RWPE2 (cell line): ENCODE measurements around the gene PAPPA2.
A peak's percentile ranks its signal among the peaks of the same experiment; 100 is the strongest.

Source experiments
- ATAC-seq: fragments of 200-7000 bp; cut with Tn5 transposase; 3 replicates; pipeline ENCODE4 v1.9.1; 2021; ENCODE audit warnings: low read depth
- DNase-seq: peaks from one replicate; pipeline ENCODE4 v3.0.0-alpha.2; 2020; ENCODE audit warnings: low spot score
- H3K27ac ChIP-seq: fragments of 450-650 bp; 2 replicates; pipeline ENCODE4 v1.5.1; 2017; ENCODE audit warnings: mild to moderate bottlenecking; ENCODE audit not compliant: poor library complexity, severe bottlenecking
- H3K27me3 ChIP-seq: fragments of 250-450 bp; sonication (Bioruptor Pico); 2 replicates; pipeline ENCODE4 v1.5.1; 2021; ENCODE audit warnings: mild to moderate bottlenecking, moderate library complexity; ENCODE audit not compliant: insufficient read depth, poor library complexity, severe bottlenecking
- H3K36me3 ChIP-seq: fragments of 250-450 bp; sonication (Bioruptor Pico); 2 replicates; pipeline ENCODE4 v1.5.1; 2020; ENCODE audit warnings: low read depth, mild to moderate bottlenecking, moderate library complexity
- H3K4me1 ChIP-seq: fragments of 250-450 bp; sonication (Bioruptor Pico); 2 replicates; pipeline ENCODE4 v1.5.1; 2021; ENCODE audit warnings: mild to moderate bottlenecking, moderate library complexity; ENCODE audit not compliant: insufficient read depth, poor library complexity, severe bottlenecking
- H3K4me3 ChIP-seq: fragments of 250-450 bp; sonication (Bioruptor Pico); 2 replicates; pipeline ENCODE4 v1.5.1; 2021; ENCODE audit warnings: mild to moderate bottlenecking, moderate library complexity; ENCODE audit not compliant: severe bottlenecking
- H3K9me3 ChIP-seq: fragments of 250-450 bp; sonication (Bioruptor Pico); 2 replicates; pipeline ENCODE4 v1.5.1; 2021; ENCODE audit warnings: mild to moderate bottlenecking, moderate library complexity; ENCODE audit not compliant: severe bottlenecking
- TF ChIP-seq, protein P1 (sequence below): fragments of 450-650 bp; IDR thresholded peaks from one replicate; pipeline ENCODE4 v1.5.1; 2017; ENCODE audit warnings: mild to moderate bottlenecking, moderate library complexity; ENCODE audit not compliant: poor library complexity, severe bottlenecking

The PAPPA2 gene

DNA sequence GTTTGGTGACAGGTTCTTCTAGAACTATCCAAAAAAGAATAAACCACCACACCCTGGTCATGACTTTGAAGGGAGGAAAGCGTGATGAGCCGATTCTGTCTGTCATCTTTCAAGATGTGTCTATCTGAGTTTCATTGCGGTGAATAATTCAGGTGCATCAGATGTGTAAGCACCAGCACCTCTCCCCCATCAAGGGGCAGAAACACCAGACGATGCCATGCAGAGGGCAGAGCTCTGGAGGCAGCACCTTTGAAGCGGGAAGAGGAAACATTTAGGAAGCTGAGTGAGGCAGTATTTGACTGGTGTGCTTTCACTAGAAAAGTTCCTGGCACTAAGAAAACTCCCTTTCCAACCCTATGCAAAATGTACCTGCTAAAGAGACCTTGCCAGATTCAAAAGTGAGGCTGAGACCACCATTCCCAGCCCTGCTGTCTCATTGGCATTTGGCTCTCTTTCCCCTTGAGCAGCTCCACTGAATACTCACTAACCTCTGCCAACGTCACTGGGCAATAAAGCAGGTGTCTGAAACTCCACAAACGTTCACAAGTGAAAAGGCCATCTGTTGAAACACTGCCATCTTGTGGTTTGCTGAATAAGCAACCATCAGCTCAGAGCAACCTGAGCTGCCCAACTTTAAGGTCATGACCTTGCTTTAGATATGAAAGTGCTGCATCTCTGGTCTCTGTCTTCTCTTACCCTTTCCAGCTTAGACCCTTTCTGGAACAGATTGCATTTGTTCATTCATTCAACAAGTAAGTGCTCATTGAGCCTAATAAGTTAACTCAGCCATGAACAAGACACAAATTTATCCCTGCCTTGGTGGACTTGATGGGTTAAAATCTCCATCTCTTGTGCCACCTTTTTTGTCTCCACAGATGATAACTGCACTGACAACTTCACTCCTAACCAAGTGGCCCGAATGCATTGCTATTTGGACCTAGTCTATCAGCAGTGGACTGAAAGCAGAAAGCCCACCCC, 228.6 kb downstream of the PAPPA2 start:
- DNase-seq: no peak
- Histone ChIP-seq H3K36me3 (no peaks in the 10 kb centered on the region), H3K27ac (no peak overlapping the region), H3K9me3 (no peaks in the 10 kb centered on the region), H3K27me3 (no peaks in the 10 kb centered on the region), H3K4me3 (no peak overlapping the region), H3K4me1 (peaks cover 3% of the 10 kb centered on the region)
- TF ChIP-seq, protein P1, sequence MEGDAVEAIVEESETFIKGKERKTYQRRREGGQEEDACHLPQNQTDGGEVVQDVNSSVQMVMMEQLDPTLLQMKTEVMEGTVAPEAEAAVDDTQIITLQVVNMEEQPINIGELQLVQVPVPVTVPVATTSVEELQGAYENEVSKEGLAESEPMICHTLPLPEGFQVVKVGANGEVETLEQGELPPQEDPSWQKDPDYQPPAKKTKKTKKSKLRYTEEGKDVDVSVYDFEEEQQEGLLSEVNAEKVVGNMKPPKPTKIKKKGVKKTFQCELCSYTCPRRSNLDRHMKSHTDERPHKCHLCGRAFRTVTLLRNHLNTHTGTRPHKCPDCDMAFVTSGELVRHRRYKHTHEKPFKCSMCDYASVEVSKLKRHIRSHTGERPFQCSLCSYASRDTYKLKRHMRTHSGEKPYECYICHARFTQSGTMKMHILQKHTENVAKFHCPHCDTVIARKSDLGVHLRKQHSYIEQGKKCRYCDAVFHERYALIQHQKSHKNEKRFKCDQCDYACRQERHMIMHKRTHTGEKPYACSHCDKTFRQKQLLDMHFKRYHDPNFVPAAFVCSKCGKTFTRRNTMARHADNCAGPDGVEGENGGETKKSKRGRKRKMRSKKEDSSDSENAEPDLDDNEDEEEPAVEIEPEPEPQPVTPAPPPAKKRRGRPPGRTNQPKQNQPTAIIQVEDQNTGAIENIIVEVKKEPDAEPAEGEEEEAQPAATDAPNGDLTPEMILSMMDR: peak; percentile 72
- peak; percentile 63; the same call in 2 of the 3 replicates for ATAC-seq

DNA sequence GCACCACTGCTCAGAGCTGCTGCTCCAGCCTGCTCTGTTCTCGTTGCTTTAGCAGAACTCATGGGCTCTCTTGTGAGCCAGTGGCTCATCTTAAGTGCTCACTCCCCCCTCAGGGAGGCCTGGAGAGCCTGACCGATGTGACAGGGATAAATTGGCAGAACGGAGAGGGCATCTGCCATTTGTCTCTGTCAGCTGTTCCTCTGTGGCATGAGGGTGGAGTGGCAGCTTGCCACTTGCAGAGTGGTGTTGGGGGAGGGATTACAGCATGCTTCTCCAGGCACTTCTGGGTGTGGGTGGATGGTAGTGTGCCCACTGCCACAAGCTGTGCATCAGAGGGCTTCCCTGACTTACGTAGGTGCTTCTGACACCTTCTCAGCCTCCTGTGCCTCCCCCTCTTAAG, 229.5 kb downstream of the PAPPA2 start:
- H3K4me3 ChIP-seq: no peak overlapping the region
- H3K27me3 ChIP-seq: no peaks in the 10 kb centered on the region
- TF ChIP-seq, protein P1: no peak
- no peak for ATAC-seq
- no peaks in the 10 kb centered on the region for H3K9me3 ChIP-seq
- no peak overlapping the region for H3K27ac ChIP-seq
- no peaks in the 10 kb centered on the region for H3K36me3 ChIP-seq
- DNase-seq: no peak
- peaks cover 4% of the 10 kb centered on the region for H3K4me1 ChIP-seq

DNA sequence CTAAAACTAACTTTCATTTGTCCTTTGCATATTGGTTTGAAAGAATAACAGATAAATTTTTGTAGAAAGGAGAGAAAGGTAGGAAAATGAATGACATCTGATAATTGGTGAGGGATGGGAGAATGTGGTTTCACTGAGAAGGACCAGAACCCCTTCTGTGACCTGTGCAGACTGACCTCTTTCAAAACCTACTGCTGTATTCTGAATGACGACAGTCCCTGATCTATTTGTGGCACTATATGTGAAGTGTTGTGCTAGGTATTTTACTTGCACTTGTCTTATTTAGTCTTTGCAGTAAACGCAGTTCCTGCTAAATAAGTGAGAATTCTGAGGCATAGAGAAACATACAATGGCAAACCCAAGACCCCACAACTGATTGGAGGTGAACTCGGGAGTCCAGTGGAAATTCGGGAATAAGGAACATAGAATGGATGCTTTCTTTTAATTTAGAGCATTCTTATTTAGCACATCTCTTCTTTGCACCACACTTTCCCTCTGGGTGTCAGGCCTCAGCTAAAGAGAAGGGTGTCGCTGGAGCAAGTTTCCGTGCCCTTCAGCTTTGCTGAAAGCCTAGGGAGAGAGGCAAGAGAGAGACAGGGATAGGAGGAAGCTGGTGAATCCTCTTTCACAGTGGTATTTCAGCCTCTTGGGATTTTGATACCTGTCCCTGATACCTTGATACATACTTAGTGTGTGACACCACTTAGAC, 230.2 kb downstream of the PAPPA2 start:
- Histone ChIP-seq H3K27ac (no peak overlapping the region), H3K27me3 (no peaks in the 10 kb centered on the region), H3K36me3 (no peaks in the 10 kb centered on the region), H3K4me1 (peaks cover 4% of the 10 kb centered on the region), H3K4me3 (no peak overlapping the region), H3K9me3 (no peaks in the 10 kb centered on the region)
- ATAC-seq: no peak
- TF ChIP-seq, protein P1: no peak
- no peak for DNase-seq

DNA sequence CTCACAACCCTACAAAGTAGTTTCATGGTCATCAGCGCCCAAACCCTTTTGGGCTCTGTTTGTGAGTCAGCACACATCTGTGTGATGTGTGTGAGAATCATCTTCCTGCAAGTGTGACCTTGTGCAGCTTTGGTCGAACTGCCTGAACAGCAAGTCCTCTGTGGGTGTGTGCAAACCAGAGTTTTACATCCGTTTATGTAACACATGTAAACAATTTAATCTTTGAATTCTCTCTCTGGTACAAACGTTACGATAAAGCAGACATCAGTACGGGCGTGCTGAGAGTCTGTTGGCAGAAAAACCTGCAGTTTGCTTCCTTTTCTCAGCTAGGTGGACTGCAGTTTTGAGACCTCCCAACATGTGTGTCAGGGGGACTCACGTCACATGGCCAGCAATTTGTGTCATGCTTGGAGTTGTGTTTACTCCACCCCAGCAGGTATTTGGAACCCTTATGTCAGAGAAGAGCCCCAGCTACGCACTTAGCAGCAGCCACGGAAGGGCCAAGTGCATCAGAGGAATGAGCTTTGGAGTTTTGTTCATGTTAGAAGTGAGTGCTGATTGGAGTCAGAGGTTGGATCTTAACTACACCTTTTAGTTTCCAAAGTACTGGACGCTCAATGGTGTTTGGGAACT, 230.8 kb downstream of the PAPPA2 start:
- Histone ChIP-seq H3K9me3 (no peaks in the 10 kb centered on the region), H3K36me3 (no peaks in the 10 kb centered on the region), H3K4me3 (no peak overlapping the region), H3K27ac (no peak overlapping the region), H3K4me1 (peaks cover 4% of the 10 kb centered on the region), H3K27me3 (no peaks in the 10 kb centered on the region)
- DNase-seq (no peak), ATAC-seq (no peak)
- TF ChIP-seq, protein P1: no peak
